ENCODE data around the gene TRMT5. TPM values are rescaled to one million over a fixed set of nuclear protein-coding genes. Genes with fewer than 3 reads are reported as not detected.

The TRMT5 gene
- total and polyA plus RNA-seq, 2 of the 8 experiments (the other 6 are each of a cell fraction or from before 2014, with no cell fraction given): 4.3 to 24.2 TPM

- H3K36me3 ChIP-seq (ENCODE audit: control insufficient read depth in 2 of 4, insufficient read depth in 4 of 4, low read length in 3 of 4): no peaks in the 10 kb centered on the region
- no peak overlapping the region for H3K4ac ChIP-seq (replicated peaks; ENCODE audit: insufficient read length, low read depth, low read length)
- H4K91ac ChIP-seq (replicated peaks; ENCODE audit: insufficient read length, low read length): no peak overlapping the region
- no peak overlapping the region for H2BK12ac ChIP-seq (ENCODE audit: low read depth, low read length)
- ChIA-PET POLR2A (ENCODE audit: partially characterized antibody) (no interaction called here), CTCF (ENCODE audit: partially characterized antibody) (no interaction called here)
- H2BK5ac ChIP-seq (ENCODE audit: low read depth, low read length): no peak overlapping the region
- H4K5ac ChIP-seq (ENCODE audit: insufficient read length, low read depth, low read length): no peak overlapping the region
- no peaks in the 10 kb centered on the region for H4K20me1 ChIP-seq (replicated peaks in 1 of 2; ENCODE audit: control insufficient read depth in 1 of 2, insufficient read depth in 2 of 2, low read length in 2 of 2)
- H3K23me2 ChIP-seq (ENCODE audit: low read depth, low read length): no peaks in the 10 kb centered on the region
- H3K27ac ChIP-seq (ENCODE audit: low read depth, low read length): no peak overlapping the region
- DNase-seq (ENCODE audit: low read depth in 1 of 2, low spot score in 2 of 2): no peak
- H3K18ac ChIP-seq (ENCODE audit: extremely low read depth, low read length): no peak overlapping the region
- H3K27me3 ChIP-seq (replicated peaks in 1 of 4; ENCODE audit: control insufficient read depth in 3 of 4, extremely low read depth in 1 of 4, insufficient read depth in 3 of 4, low read length in 3 of 4): no peaks in the 10 kb centered on the region
- WGBS, 2 experiments (ENCODE audit: extremely low coverage in 1 of 2, insufficient coverage in 1 of 2, insufficient read length in 1 of 2, insufficient replicate concordance in 2 of 2, low coverage in 1 of 2, low lambda C conversion rate in 2 of 2, missing lambda C conversion rate in 1 of 2): 81% methylated on average over 3 of the region's 3 CpGs; no CpG with 5 or more reads in 1 of the 2 experiments
- H3K4me2 ChIP-seq (ENCODE audit: insufficient read depth in 1 of 2, low read depth in 2 of 2, low read length in 2 of 2): no peak overlapping the region
- no peak overlapping the region for H2BK15ac ChIP-seq (ENCODE audit: low read length)
- H3K23ac ChIP-seq (ENCODE audit: insufficient read length): no peak overlapping the region
- H2BK20ac ChIP-seq (ENCODE audit: low read length): no peak overlapping the region
- H3K79me2 ChIP-seq (ENCODE audit: control insufficient read depth in 1 of 2, insufficient read depth in 2 of 2, low read length in 2 of 2): no peaks in the 10 kb centered on the region
- H2BK120ac ChIP-seq (replicated peaks; ENCODE audit: low read depth, low read length): no peak overlapping the region
- no peaks in the 10 kb centered on the region for H3K9me3 ChIP-seq (ENCODE audit: insufficient read depth in 2 of 2, low read depth in 1 of 2, low read length in 1 of 2)
- peaks cover 0 to 2% (median 0%) of the 10 kb centered on the region in 4 experiments; a peak in 1 of 7 replicates for H3K4me1 ChIP-seq (replicated peaks in 1 of 4; ENCODE audit: control insufficient read depth in 3 of 4, insufficient read depth in 4 of 4, low read length in 3 of 4)
- H4K8ac ChIP-seq (ENCODE audit: extremely low read depth, insufficient read depth, low read length): no peak overlapping the region
- TF ChIP-seq JUND (IDR thresholded peaks at IDR 0.05; ENCODE audit: low read length) (no peak), RFX5 (IDR thresholded peaks at IDR 0.05; ENCODE audit: borderline replicate concordance, low read depth, low read length) (no peak), BACH1 (IDR thresholded peaks at IDR 0.05; ENCODE audit: low read length) (no peak), SP1 (IDR thresholded peaks at IDR 0.05; ENCODE audit: low read depth, low read length) (no peak), SUZ12 (IDR thresholded peaks at IDR 0.05; ENCODE audit: low read length) (no peak), E2F6 (IDR thresholded peaks at IDR 0.05) (no peak)
- H3K79me1 ChIP-seq (ENCODE audit: low read depth, low read length): no peaks in the 10 kb centered on the region
- H3K14ac ChIP-seq (ENCODE audit: insufficient read length): no peak overlapping the region
- FAIRE-seq: no peak
- H3K9ac ChIP-seq (replicated peaks in 1 of 4; ENCODE audit: extremely low read depth in 1 of 4, low read depth in 3 of 4, low read length in 3 of 4): no peak overlapping the region
- no peak overlapping the region for H3K56ac ChIP-seq (replicated peaks; ENCODE audit: insufficient read length, low read depth, low read length)
- no peak overlapping the region for H2AFZ ChIP-seq (ENCODE audit: low read length)
- H2AK5ac ChIP-seq (ENCODE audit: low read depth, low read length): no peak overlapping the region
- no peak overlapping the region for H3K4me3 ChIP-seq (ENCODE audit: extremely low read depth in 1 of 4, insufficient read depth in 2 of 4, low read depth in 3 of 4, low read length in 4 of 4)
Observed at GRCh38 chr14:60946773-60947172, 34.1 kb downstream of the TRMT5 start.
